ENCODE measurements around the gene MMS19. TPM values are rescaled to one million over a fixed set of nuclear protein-coding genes. Genes with fewer than 3 reads are reported as not detected.

Gene MMS19, protein sequence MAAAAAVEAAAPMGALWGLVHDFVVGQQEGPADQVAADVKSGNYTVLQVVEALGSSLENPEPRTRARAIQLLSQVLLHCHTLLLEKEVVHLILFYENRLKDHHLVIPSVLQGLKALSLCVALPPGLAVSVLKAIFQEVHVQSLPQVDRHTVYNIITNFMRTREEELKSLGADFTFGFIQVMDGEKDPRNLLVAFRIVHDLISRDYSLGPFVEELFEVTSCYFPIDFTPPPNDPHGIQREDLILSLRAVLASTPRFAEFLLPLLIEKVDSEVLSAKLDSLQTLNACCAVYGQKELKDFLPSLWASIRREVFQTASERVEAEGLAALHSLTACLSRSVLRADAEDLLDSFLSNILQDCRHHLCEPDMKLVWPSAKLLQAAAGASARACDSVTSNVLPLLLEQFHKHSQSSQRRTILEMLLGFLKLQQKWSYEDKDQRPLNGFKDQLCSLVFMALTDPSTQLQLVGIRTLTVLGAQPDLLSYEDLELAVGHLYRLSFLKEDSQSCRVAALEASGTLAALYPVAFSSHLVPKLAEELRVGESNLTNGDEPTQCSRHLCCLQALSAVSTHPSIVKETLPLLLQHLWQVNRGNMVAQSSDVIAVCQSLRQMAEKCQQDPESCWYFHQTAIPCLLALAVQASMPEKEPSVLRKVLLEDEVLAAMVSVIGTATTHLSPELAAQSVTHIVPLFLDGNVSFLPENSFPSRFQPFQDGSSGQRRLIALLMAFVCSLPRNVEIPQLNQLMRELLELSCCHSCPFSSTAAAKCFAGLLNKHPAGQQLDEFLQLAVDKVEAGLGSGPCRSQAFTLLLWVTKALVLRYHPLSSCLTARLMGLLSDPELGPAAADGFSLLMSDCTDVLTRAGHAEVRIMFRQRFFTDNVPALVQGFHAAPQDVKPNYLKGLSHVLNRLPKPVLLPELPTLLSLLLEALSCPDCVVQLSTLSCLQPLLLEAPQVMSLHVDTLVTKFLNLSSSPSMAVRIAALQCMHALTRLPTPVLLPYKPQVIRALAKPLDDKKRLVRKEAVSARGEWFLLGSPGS
- total RNA-seq = 100 to 1,000 TPM; 106 to 111 TPM
- polyA plus RNA-seq = 10 to 100 TPM; 31.2 to 37.3 (median 32.4) TPM
- 92.0 to 162 (median 125) reads per million in 6 experiments for total RNA-seq

- POLR2A ChIA-PET = interaction anchor here (1.1 to 1.6 kb wide), 4 partner anchors 39 to 189 kb away, joined by 3 to 7 read pairs (median 4); partner anchors contain the start of genes AVPI1 and FRAT1
- H3K27me3 Mint-ChIP-seq = peaks cover 6 to 25% (median 14%) of the 10 kb centered on the region in 5 donors
- H3K36me3 Mint-ChIP-seq = peaks cover 0 to 11% (median 0%) of the 10 kb centered on the region in 3 donors
- H3K9me3 Mint-ChIP-seq = no peaks in the 10 kb centered on the region
- peak within 1 kb of the TSS; percentile 93 to 99 (median 97) for H3K27ac Mint-ChIP-seq
- peak within 1 kb of the TSS; percentile 95 to 99 (median 98) for H3K4me3 Mint-ChIP-seq
- DNase-seq (peak; percentile 97 to 100 (median 99)), ATAC-seq (peak; percentile 85)
- peaks cover 26 to 56% (median 48%) of the 10 kb centered on the region in 4 donors for H3K4me1 Mint-ChIP-seq
Measured at GRCh38 chr10:97498076-97498840, at the start of gene MMS19. TSS of gene MMS19 (minus strand) at chr10:97498422. CDS start at chr10:97498384, 38 bp downstream.

DNA sequence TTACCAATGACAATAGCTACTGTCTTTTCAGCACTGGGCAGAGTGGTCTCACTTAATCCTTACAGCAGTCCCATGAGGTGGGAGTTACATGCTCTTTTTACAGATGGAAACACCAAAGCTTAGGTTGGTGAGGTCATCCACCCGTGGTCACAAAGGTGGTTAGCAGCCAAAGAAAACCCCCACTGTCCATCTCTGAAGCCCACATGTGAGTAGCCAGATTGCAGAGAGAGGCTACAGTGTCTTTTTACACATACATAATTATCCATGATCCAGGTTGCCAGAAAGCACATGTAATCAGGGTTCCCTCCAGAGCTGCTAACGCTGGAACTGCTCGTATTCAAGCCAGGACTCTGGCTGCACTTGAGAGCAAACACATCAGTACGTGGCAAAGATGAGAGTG, 49.7 kb upstream of the MMS19 start:
- H3K4me1 Mint-ChIP-seq = peaks cover 0 to 6% (median under 1%) of the 10 kb centered on the region in 4 donors
- no peak for DNase-seq
- H3K9me3 Mint-ChIP-seq = no peaks in the 10 kb centered on the region
- ATAC-seq = no peak
- POLR2A ChIA-PET = no interaction called here
- no peak overlapping the region for H3K4me3 Mint-ChIP-seq
- no peaks in the 10 kb centered on the region for H3K36me3 Mint-ChIP-seq
- no peaks in the 10 kb centered on the region for H3K27me3 Mint-ChIP-seq
- no peak overlapping the region for H3K27ac Mint-ChIP-seq

- peaks cover 0 to 10% (median 1%) of the 10 kb centered on the region in 4 donors for H3K4me1 Mint-ChIP-seq
- H3K27ac Mint-ChIP-seq = no peak overlapping the region
- POLR2A ChIA-PET = interaction anchor here (1.0 kb wide), 1 partner anchor 48 kb away, joined by 3 read pairs; the partner anchor contains the start of gene UBTD1
- H3K4me3 Mint-ChIP-seq = no peak overlapping the region
- H3K9me3 Mint-ChIP-seq = no peaks in the 10 kb centered on the region
- no peak for DNase-seq
- no peaks in the 10 kb centered on the region for H3K36me3 Mint-ChIP-seq
- ATAC-seq = no peak
- H3K27me3 Mint-ChIP-seq = no peaks in the 10 kb centered on the region
Measured at GRCh38 chr10:97547271-97547600, 49.0 kb upstream of the MMS19 start.

DNA sequence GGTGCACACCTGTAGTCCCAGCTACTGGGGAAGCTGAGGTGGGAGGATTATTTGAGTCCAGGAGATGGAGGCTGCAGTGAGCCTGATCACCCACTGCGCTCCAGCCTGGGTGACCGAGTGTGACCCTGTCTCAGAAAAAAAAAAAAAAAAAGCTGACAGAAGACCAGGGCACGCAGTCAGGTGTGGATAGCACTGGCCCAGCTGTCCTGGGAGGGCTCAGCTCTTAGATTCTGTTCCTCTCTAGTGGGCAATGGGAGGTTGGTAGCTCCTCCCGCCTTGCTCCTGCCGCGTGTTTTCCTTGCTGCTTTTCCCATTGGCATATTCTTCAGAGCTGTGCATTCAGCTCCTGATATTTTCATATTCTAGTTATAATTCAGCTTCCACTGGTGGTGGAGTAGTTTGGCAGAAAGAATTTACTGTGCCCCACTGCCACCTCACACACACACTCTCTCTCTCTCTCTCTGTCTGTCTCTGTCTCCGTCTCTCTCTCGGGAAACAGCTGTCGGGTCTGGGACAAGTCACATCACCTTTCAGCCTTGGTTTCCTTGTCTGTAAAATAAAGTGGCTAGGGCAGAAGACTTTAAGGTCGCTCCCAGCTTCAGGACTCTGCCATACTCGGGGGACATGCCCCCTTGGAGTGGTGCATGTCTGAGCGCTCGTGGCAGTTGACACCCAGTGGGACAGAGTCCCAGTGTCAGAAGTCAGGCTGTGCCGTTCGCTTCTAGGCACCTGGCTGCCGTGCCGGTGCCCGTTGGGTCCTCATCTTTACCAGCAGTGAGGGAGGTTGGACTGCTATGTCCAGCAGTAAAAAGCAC, 48.4 kb upstream of the MMS19 start:
- ATAC-seq = no peak
- Mint-ChIP-seq H3K27me3 (no peaks in the 10 kb centered on the region), H3K27ac (no peak overlapping the region), H3K36me3 (no peaks in the 10 kb centered on the region), H3K4me1 (peaks cover 0 to 10% (median 1%) of the 10 kb centered on the region in 4 donors), H3K9me3 (no peaks in the 10 kb centered on the region), H3K4me3 (no peak overlapping the region)
- POLR2A ChIA-PET = interaction anchor here (1.0 kb wide), 1 partner anchor 48 kb away, joined by 3 read pairs; the partner anchor contains the start of gene UBTD1
- DNase-seq = no peak

DNA sequence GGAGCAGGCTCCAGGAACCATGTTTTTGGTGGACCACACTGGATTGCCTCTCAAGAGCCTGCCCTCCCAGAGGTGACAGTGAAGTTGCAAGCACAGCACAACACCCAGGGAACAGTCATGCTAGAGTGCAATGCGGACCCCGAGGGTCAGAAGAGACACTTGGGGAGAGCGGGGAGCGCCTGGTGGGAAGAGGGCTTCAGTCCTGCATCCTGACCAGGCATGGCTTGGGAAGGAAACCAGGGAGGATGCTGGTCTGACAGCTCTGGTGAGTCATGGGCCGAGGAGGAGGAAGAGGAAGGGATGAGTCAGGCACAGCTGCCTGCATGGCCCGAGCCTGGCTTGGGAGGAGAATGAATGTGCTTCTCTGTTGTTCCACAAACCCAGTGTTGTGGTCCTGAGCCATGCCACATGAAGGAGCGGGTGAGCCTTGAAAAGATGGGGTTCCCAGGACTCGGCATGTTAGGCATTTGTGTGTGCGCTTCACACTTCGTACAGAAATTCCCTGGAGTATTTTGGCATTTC, 44.9 kb upstream of the MMS19 start:
- no peaks in the 10 kb centered on the region for H3K27me3 Mint-ChIP-seq
- DNase-seq = peak in 1 of 10 donors; percentile 9

DNA sequence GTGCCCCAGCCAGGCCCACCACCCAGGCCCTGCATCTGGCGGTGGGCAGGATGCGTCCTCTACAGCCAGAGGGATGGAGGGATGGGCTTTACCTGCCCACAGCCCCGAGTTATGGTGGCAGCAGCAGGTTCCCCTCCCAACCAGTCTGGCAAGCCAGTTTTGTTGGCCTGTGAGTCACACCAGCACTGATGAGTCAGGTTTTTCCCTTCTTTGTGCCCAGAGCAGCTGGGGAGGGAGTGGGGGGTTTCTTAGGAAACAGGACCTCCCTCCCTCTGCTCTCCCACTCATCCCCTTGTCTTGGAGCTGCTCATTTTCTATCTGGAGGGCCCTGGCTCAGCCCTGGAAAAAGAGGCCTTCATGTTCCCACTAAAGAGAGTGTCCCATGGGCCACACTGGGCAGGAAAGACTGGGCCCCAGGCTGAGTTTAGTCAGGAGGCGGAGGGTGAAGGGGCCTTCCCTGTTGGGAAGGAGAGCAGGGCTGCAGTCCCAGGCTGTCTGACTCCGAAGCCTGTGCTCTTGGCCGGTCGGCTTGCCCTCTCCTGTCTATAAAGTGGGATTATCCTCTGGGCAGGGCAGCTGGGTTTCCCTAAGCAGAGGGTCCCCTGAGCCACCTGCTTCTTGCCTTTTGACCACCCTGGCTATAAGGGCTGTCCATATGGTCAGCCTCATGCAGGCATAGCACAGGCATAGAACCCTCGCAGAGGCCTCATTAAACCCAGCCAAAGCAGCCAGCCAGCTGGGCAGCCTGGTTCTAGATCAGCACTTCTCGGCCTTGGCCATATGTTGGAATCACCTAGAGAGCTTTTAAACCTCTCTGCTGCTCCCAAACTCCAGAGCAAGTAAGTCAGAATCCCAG, 44.2 kb upstream of the MMS19 start:
- Mint-ChIP-seq H3K27me3 (no peaks in the 10 kb centered on the region), H3K36me3 (no peaks in the 10 kb centered on the region), H3K9me3 (no peaks in the 10 kb centered on the region), H3K4me3 (no peak overlapping the region), H3K27ac (no peak overlapping the region), H3K4me1 (peaks cover 0 to 10% (median 1%) of the 10 kb centered on the region in 4 donors)
- DNase-seq = no peak
- no peak for ATAC-seq
- POLR2A ChIA-PET = interaction anchor here (0.7 kb wide), 1 partner anchor 8 kb away, joined by 7 read pairs; no protein-coding TSS in a partner anchor

More for the DNA sequence above, 44.9 kb upstream of the MMS19 start:
- no peaks in the 10 kb centered on the region for H3K36me3 Mint-ChIP-seq
- H3K4me3 Mint-ChIP-seq = no peak overlapping the region
- ATAC-seq = no peak
- peak overlapping the region in 1 of 10 donors; percentile 50 for H3K27ac Mint-ChIP-seq
- POLR2A ChIA-PET = no interaction called here
- H3K4me1 Mint-ChIP-seq = peaks cover 0 to 10% (median 1%) of the 10 kb centered on the region in 4 donors
- H3K9me3 Mint-ChIP-seq = no peaks in the 10 kb centered on the region

DNA sequence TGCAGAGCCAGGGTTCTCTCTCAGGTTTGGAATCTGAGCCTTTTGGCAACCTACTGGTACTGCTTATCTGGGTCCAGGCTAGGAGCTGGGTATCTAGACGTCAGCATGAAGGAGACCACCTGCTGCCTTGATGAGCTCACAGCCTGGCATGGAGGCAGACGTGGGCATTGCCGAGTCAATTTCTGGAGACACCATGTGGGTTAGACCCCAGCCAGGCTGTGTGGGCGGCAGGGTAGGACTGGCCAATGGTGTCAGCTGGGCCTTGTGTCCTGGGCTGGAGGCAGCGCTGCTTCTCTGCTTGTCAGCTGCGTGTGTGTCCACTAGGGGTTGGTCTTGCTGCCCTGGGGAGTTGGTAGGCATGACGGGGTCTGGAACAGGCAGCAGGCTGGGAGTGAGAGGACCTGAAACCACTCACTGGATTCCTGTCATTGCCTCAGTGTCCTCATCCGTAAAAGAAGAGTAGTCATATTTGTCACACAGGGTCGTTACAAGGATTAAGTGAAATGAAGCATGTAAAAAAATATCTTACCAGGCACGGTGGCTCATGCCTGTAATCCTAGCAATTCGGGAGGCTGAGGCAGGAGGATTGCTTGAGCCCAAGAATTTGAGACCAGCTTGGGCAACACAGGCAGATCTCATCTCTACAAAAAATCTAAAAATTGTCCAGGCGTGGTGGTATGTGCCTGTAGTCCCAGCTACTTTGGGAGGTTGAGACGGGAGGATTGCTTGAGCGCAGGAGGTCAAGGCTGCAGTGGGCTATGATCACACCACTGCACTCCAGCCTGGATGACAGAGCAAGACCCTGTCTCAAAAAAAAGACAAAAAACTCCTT, 42.7 kb upstream of the MMS19 start:
- POLR2A ChIA-PET = no interaction called here
- no peaks in the 10 kb centered on the region for H3K27me3 Mint-ChIP-seq
- H3K36me3 Mint-ChIP-seq = no peaks in the 10 kb centered on the region

GRCh38 chr10:97539523-97540200, 41.4 kb upstream of the MMS19 start:
- DNase-seq = no peak
- Mint-ChIP-seq H3K4me3 (no peak overlapping the region), H3K9me3 (no peaks in the 10 kb centered on the region), H3K27ac (peak overlapping the region in 1 of 10 donors; percentile 46), H3K4me1 (peaks cover 0 to 10% (median 2%) of the 10 kb centered on the region in 4 donors), H3K36me3 (no peaks in the 10 kb centered on the region), H3K27me3 (no peaks in the 10 kb centered on the region)
- POLR2A ChIA-PET = interaction anchor here (0.5 kb wide), 1 partner anchor 19 kb away, joined by 3 read pairs; no protein-coding TSS in a partner anchor
- ATAC-seq = no peak

More for the DNA sequence above, 42.7 kb upstream of the MMS19 start:
- ATAC-seq (no peak), DNase-seq (no peak)
- Mint-ChIP-seq H3K9me3 (no peaks in the 10 kb centered on the region), H3K27ac (peak overlapping the region in 2 of 10 donors; percentile 51 to 74), H3K4me1 (peaks cover 0 to 10% (median 1%) of the 10 kb centered on the region in 4 donors), H3K4me3 (no peak overlapping the region)

- no peak for DNase-seq
- Mint-ChIP-seq H3K4me3 (no peak overlapping the region), H3K36me3 (no peaks in the 10 kb centered on the region), H3K9me3 (no peaks in the 10 kb centered on the region), H3K27me3 (no peaks in the 10 kb centered on the region), H3K4me1 (peaks cover 0 to 10% (median 3%) of the 10 kb centered on the region in 4 donors), H3K27ac (no peak overlapping the region)
- ATAC-seq = no peak
- POLR2A ChIA-PET = no interaction called here
Measured at GRCh38 chr10:97538839-97539238, 40.6 kb upstream of the MMS19 start.
